IPS-NIHi11 (cell line): ENCODE results near the gene TYK2.
A peak's percentile ranks its signal among the peaks of the same experiment; 100 is the strongest.

Experiments used
- DNase-seq: peaks from one replicate; pipeline ENCODE4 v3.0.0; 2012; ENCODE audit warnings: mixed read lengths, low spot score

The TYK2 gene

DNA sequence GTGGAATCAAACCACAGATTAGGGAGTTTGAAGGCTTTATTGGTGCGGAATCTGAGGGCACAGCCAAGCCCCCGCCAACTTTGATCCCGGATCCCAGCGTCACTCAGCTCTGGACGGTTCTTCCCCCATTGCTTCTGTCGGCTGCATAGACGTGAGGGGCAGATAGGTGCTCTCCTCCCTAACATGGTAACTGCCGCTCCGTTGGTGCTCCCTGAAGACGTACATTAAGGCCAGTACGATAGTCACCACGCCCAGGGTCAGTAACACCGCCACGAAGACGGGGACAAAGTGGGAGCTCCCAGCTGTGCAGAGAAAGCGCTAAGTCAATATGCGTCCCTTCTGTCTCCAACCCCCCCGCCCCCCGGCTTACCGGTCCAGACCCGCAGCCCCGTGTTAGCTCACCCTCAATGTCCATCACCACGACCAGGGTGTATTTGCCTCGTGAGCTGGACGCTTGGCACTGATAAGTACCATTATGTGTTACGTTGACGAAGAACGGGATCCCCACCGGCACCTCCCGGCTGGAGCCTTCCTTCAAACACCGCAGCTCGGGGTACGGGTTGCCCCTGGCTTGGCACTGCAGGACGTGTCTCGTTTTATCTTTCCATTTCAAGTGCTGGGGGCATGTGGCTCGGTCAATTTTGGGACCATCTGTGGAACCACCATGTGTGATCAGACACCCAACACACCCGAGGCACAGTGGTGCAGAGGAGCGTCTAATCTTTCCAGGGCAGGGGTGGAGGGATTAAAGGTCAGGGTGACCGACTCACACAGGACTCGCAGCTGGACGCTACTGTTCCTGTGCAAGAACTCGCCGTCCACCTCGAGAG is 46.4 kb downstream of the TYK2 start:
- no peak for DNase-seq

GRCh38 chr19:10332965-10333757 is 47.2 kb downstream of the TYK2 start, which contains the start of gene RAVER1:
Gene RAVER1 (minus strand): TSS chr19:10333529. CDS start chr19:10333507, 22 bp downstream.
- peak; percentile 99 for DNase-seq

DNA sequence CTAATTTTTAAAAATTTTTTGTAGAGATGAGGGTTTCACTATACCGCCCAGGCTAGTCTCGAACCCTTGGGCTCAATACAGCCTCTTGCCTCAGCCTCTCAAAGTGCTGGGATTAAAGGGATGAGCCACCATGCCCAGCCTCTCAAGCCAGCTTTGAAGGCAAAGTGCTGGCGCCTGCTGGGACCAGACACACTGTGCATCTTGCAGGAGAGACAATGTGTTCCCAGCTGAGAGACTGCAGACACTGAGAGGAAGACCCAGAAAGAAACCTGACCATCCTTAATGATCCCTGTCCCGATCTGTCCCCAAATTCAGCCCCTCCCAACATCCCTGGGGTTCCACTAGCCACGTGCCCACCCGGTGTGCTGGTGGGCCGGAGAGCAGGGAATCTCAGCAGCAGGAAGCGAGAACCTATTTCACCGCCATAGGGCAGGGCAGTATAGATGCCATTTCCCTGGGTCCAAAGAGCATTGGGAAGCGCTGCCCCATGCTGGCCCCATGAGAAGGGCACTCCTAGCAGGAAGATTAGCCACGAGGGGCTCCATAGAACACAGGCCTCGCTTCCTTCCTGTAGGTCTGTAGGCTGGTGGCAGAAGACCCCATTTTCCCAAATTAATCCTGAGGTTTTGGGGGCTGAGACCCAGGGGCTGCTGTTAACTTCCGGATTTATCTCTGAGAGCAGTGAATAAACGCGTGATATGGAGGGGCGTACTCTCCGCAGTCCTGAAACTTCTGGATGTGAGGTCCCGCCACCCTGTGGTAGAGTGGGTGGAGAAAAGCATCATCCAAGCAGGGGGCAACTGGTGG is 48.0 kb downstream of the TYK2 start:
- no peak for DNase-seq

DNA sequence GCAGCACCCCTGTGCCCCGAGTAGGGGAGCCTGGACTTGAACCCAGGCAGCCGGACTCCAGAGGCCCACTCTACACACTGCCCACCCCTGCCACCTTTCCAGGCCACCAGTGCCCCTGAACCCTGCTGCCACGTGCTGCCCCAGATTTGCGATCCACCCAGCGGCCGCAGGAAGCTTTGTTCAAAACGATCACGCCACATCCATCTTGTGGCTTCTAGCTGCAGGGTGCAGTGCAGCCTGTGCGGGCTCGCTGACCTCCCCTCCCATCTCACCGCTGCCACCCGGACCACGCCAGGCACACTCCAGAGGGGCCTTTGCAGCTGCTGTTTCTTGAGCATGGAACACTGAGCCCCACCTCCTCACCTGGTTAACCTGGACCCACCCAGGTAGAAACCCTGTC is 50.8 kb downstream of the TYK2 start:
- DNase-seq, result no peak

GRCh38 chr19:10328558-10329429 is 51.6 kb downstream of the TYK2 start:
- no peak for DNase-seq

- no peak for DNase-seq
Observed at GRCh38 chr19:10327793-10328192, 52.6 kb downstream of the TYK2 start.

- no peak for DNase-seq
Observed at GRCh38 chr19:10325732-10326131, 54.6 kb downstream of the TYK2 start.

- DNase-seq, result no peak
Observed at GRCh38 chr19:10321874-10322835, 58.2 kb downstream of the TYK2 start.

DNA sequence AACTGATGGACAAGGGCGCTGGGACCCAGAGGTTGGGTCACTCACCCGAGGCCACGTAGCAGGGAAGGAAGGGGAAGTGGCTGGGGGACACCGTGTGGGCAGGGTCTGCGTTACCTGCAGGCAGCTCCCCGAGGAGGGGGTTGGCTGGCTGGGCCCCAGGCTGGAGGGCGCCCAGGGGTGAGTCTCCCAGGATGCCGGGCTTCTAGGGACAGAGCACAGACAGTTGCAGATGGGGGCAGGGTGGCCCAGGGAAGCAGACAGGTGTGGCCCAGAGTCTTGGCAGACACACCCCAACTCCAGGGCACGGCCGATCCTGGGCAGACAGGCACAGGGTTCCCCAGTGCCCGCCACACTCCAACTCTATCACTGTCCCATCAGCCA is 59.0 kb downstream of the TYK2 start:
- no peak for DNase-seq

- DNase-seq, result no peak
Observed at GRCh38 chr19:10320602-10321416, 59.6 kb downstream of the TYK2 start.

- DNase-seq, result no peak
Observed at GRCh38 chr19:10318807-10319682, 61.3 kb downstream of the TYK2 start.

GRCh38 chr19:10317857-10318462 is 62.4 kb downstream of the TYK2 start:
- no peak for DNase-seq

DNA sequence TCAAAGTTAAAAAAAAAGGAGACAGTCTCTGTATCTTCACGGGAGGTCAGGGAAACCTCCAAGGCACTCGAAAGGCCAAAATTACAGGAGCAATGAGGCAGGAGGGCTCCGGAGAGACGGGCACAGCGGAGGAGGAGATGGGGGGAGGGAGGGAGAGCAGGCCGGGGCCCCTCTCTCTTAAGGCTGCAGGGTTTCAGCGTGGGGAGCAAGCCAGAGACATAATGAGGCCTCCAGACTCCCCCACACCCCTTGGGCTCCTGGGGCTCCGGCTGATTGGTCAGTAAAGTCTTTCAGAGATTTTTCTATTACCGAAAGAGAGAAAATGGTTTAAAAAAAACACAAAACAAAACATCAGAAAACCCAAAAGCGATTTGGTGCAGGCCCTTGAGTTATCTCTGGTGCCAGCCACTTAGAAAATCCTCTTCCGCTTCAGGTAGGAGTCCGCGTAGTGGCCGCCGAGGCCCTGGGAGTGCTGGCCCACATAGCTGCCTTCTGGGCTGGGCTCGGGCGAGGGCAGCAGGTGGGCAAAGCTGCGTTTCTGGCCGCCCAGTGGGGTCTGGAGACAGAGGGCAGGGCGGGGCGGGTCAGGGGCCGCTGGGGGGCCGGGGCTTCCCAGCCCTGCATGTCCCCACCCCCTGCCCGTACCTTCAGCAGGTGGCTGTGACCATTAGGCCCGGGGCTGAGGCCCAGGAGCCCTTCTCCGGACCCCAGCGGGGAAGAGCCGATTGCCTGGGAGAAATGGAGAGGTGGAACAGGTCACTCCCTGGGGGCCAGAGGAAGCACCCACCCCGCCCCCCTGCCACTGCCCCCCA is 63.1 kb downstream of the TYK2 start:
- DNase-seq, result no peak

GRCh38 chr19:10316229-10317044 is 63.9 kb downstream of the TYK2 start:
- DNase-seq, result no peak

GRCh38 chr19:10315335-10316214 is 64.8 kb downstream of the TYK2 start, which contains the start of gene FDX2:
Gene FDX2 (minus strand): TSS chr19:10316015. CDS start chr19:10315996, 19 bp downstream.
- peak; percentile 95 for DNase-seq
